ENCODE measurements around the gene AIG1.

GRCh38 chr6:143109196-143109595 is 48.5 kb downstream of the AIG1 start:
- TF ChIP-seq, protein P1, sequence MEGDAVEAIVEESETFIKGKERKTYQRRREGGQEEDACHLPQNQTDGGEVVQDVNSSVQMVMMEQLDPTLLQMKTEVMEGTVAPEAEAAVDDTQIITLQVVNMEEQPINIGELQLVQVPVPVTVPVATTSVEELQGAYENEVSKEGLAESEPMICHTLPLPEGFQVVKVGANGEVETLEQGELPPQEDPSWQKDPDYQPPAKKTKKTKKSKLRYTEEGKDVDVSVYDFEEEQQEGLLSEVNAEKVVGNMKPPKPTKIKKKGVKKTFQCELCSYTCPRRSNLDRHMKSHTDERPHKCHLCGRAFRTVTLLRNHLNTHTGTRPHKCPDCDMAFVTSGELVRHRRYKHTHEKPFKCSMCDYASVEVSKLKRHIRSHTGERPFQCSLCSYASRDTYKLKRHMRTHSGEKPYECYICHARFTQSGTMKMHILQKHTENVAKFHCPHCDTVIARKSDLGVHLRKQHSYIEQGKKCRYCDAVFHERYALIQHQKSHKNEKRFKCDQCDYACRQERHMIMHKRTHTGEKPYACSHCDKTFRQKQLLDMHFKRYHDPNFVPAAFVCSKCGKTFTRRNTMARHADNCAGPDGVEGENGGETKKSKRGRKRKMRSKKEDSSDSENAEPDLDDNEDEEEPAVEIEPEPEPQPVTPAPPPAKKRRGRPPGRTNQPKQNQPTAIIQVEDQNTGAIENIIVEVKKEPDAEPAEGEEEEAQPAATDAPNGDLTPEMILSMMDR (IDR thresholded peaks at IDR 0.05; ENCODE audit: borderline replicate concordance, extremely low read depth, low read length, poor library complexity, severe bottlenecking) = no peak
- no peak for TF ChIP-seq EZH2 (IDR thresholded peaks at IDR 0.05; ENCODE audit: borderline replicate concordance, low read depth, low read length, severe bottlenecking)
